Immature natural killer cell (primary cell): ENCODE data around the gene SLC23A1. TPM values are rescaled to one million over a fixed set of nuclear protein-coding genes. Genes with fewer than 3 reads are reported as not detected.
A peak's percentile ranks its signal among the peaks of the same experiment; 100 is the strongest.

ENCODE experiments used
- DNase-seq, 3 donors: peaks; one replicate each; pipeline ENCODE4 v3.0.0; 2022; ENCODE audit warnings: mixed read lengths in 1 of 3
- H3K27ac Mint-ChIP-seq, 6 donors: one replicate each; pipeline ENCODE4 v1.8.0; 2020; ENCODE audit warnings: mixed read lengths in 6 of 6, mild to moderate bottlenecking in 5 of 6, inconsistent platforms in 4 of 6, moderate library complexity in 3 of 6
- H3K27me3 Mint-ChIP-seq, 3 donors: one replicate each; pipeline ENCODE4 v1.8.0; 2020 to 2021; ENCODE audit warnings: low read depth in 3 of 3, mild to moderate bottlenecking in 3 of 3, mixed read lengths in 3 of 3, moderate library complexity in 3 of 3, inconsistent platforms in 1 of 3
- H3K36me3 Mint-ChIP-seq, 3 donors: one replicate each; pipeline ENCODE4 v1.8.0; 2020; ENCODE audit warnings: mixed read lengths in 3 of 3, inconsistent platforms in 2 of 3, mild to moderate bottlenecking in 2 of 3
- H3K4me1 Mint-ChIP-seq, 2 donors: one replicate each; pipeline ENCODE4 v1.8.0; 2020; ENCODE audit warnings: inconsistent platforms in 2 of 2, mild to moderate bottlenecking in 2 of 2, mixed read lengths in 2 of 2, moderate library complexity in 1 of 2
- H3K4me3 Mint-ChIP-seq, 5 donors: one replicate each; pipeline ENCODE4 v1.8.0; 2020; ENCODE audit warnings: mild to moderate bottlenecking in 5 of 5, mixed read lengths in 5 of 5, inconsistent platforms in 3 of 5, moderate library complexity in 3 of 5
- H3K9me3 Mint-ChIP-seq, 6 donors: one replicate each; pipeline ENCODE4 v1.8.0; 2020; ENCODE audit warnings: mild to moderate bottlenecking in 6 of 6, mixed read lengths in 6 of 6, inconsistent platforms in 4 of 6, moderate library complexity in 3 of 6
- polyA plus RNA-seq, 3 donors: library from polyadenylated mRNA; unstranded; fragments of 300-500 nt; fragmentation: Illumina TruSeq; gene quantifications; one replicate each; pipeline ENCODE4 v1.2.3, GENCODE V29; 2021

The SLC23A1 gene
- polyA plus RNA-seq, 3 donors from 2014 or later, result 0.19 TPM; not detected in 2

- H3K4me1 Mint-ChIP-seq, result peaks cover 26 to 32% of the 10 kb centered on the region in 2 donors
- H3K4me3 Mint-ChIP-seq, result peak overlapping the region in 2 of 5 donors; percentile 5 to 7
- peaks cover 4 to 11% (median 8%) of the 10 kb centered on the region in 3 donors for H3K27me3 Mint-ChIP-seq
Observed at GRCh38 chr5:139399501-139400121, 16.5 kb upstream of the SLC23A1 start.

GRCh38 chr5:139397921-139398320 is 14.8 kb upstream of the SLC23A1 start:
- peaks cover 18 to 21% of the 10 kb centered on the region in 2 donors for H3K4me1 Mint-ChIP-seq
- H3K9me3 Mint-ChIP-seq, result no peaks in the 10 kb centered on the region
- H3K27me3 Mint-ChIP-seq, result peaks cover 0 to 5% (median 2%) of the 10 kb centered on the region in 3 donors
- peaks cover 0 to 5% (median 0%) of the 10 kb centered on the region in 3 donors for H3K36me3 Mint-ChIP-seq
- H3K27ac Mint-ChIP-seq, result no peak overlapping the region
- DNase-seq, result no peak
- H3K4me3 Mint-ChIP-seq, result no peak overlapping the region

More at GRCh38 chr5:139399501-139400121, 16.5 kb upstream of the SLC23A1 start:
- H3K27ac Mint-ChIP-seq, result peak overlapping the region in 2 of 6 donors; percentile 8 to 12
- no peak for DNase-seq
- no peaks in the 10 kb centered on the region for H3K9me3 Mint-ChIP-seq
- H3K36me3 Mint-ChIP-seq, result peaks cover 0 to 5% (median 0%) of the 10 kb centered on the region in 3 donors

GRCh38 chr5:139396691-139397090 is 13.6 kb upstream of the SLC23A1 start:
- Mint-ChIP-seq H3K4me3 (no peak overlapping the region), H3K36me3 (peaks cover 0 to 5% (median 0%) of the 10 kb centered on the region in 3 donors), H3K27ac (no peak overlapping the region), H3K9me3 (no peaks in the 10 kb centered on the region), H3K4me1 (peaks cover 19 to 23% of the 10 kb centered on the region in 2 donors), H3K27me3 (peaks cover under 1 to 5% (median 2%) of the 10 kb centered on the region in 3 donors)
- no peak for DNase-seq

- Mint-ChIP-seq H3K4me1 (peaks cover 25 to 29% of the 10 kb centered on the region in 2 donors), H3K27ac (no peak overlapping the region), H3K36me3 (peaks cover 0 to 5% (median 0%) of the 10 kb centered on the region in 3 donors), H3K27me3 (peaks cover 2 to 7% (median 7%) of the 10 kb centered on the region in 3 donors), H3K4me3 (peak overlapping the region in 2 of 5 donors; percentile 35 to 47), H3K9me3 (no peaks in the 10 kb centered on the region)
- DNase-seq, result no peak
Observed at GRCh38 chr5:139395844-139396640, 12.9 kb upstream of the SLC23A1 start.

- Mint-ChIP-seq H3K27ac (no peak within 1 kb of the TSS), H3K4me3 (peak within 1 kb of the TSS; percentile 35 to 92 (median 90)), H3K36me3 (peaks cover 0 to 5% (median 0%) of the 10 kb centered on the region in 3 donors), H3K9me3 (no peaks in the 10 kb centered on the region), H3K27me3 (peaks cover 8 to 10% (median 10%) of the 10 kb centered on the region in 3 donors), H3K4me1 (peaks cover 37 to 41% of the 10 kb centered on the region in 2 donors)
- DNase-seq, result no peak
Observed at GRCh38 chr5:139394654-139395566, 11.8 kb upstream of the SLC23A1 start, which contains the start of gene PROB1. TSS of gene PROB1 (minus strand) at chr5:139395104. CDS start at chr5:139395081, 23 bp downstream.

- Mint-ChIP-seq H3K4me3 (peak overlapping the region; percentile 25 to 92 (median 90)), H3K4me1 (peaks cover 40 to 41% of the 10 kb centered on the region in 2 donors), H3K36me3 (peaks cover 0 to 2% (median 0%) of the 10 kb centered on the region in 3 donors), H3K27ac (no peak overlapping the region), H3K9me3 (no peaks in the 10 kb centered on the region), H3K27me3 (peaks cover 15 to 17% (median 15%) of the 10 kb centered on the region in 3 donors)
- DNase-seq, result peak; percentile 58 to 63 (median 59)
Observed at GRCh38 chr5:139394123-139394653, 11.1 kb upstream of the SLC23A1 start.

- H3K4me3 Mint-ChIP-seq, result peak overlapping the region; percentile 86 to 92 (median 91)
- H3K9me3 Mint-ChIP-seq, result no peaks in the 10 kb centered on the region
- peaks cover 41 to 44% of the 10 kb centered on the region in 2 donors for H3K4me1 Mint-ChIP-seq
- peak overlapping the region in 3 of 6 donors; percentile 40 to 64 (median 49) for H3K27ac Mint-ChIP-seq
- H3K27me3 Mint-ChIP-seq, result peaks cover 15 to 17% (median 17%) of the 10 kb centered on the region in 3 donors
- no peak for DNase-seq
- no peaks in the 10 kb centered on the region for H3K36me3 Mint-ChIP-seq
Observed at GRCh38 chr5:139393497-139394122, 10.5 kb upstream of the SLC23A1 start.

GRCh38 chr5:139392678-139393496 is 9.8 kb upstream of the SLC23A1 start:
- DNase-seq, result peak; percentile 73 to 77 (median 74)
- Mint-ChIP-seq H3K36me3 (no peaks in the 10 kb centered on the region), H3K27ac (peak overlapping the region; percentile 48 to 82 (median 70)), H3K9me3 (no peaks in the 10 kb centered on the region), H3K4me1 (peaks cover 41 to 50% of the 10 kb centered on the region in 2 donors), H3K4me3 (peak overlapping the region; percentile 86 to 92 (median 91)), H3K27me3 (peaks cover 15 to 17% (median 17%) of the 10 kb centered on the region in 3 donors)

- H3K36me3 Mint-ChIP-seq, result no peaks in the 10 kb centered on the region
- peaks cover 41 to 53% of the 10 kb centered on the region in 2 donors for H3K4me1 Mint-ChIP-seq
- H3K9me3 Mint-ChIP-seq, result no peaks in the 10 kb centered on the region
- peak overlapping the region; percentile 86 to 92 (median 91) for H3K4me3 Mint-ChIP-seq
- peak overlapping the region in 1 of 6 donors; percentile 67 for H3K27ac Mint-ChIP-seq
- no peak for DNase-seq
- peaks cover 15 to 19% (median 17%) of the 10 kb centered on the region in 3 donors for H3K27me3 Mint-ChIP-seq
Observed at GRCh38 chr5:139392324-139392677, 9.2 kb upstream of the SLC23A1 start.

- Mint-ChIP-seq H3K27ac (peak overlapping the region; percentile 86 to 96 (median 92)), H3K9me3 (no peaks in the 10 kb centered on the region), H3K4me3 (peak overlapping the region; percentile 55 to 84 (median 77)), H3K27me3 (peaks cover 15 to 17% (median 17%) of the 10 kb centered on the region in 3 donors), H3K36me3 (no peaks in the 10 kb centered on the region), H3K4me1 (peaks cover 41 to 53% of the 10 kb centered on the region in 2 donors)
- no peak for DNase-seq
Observed at GRCh38 chr5:139391570-139392323, 8.7 kb upstream of the SLC23A1 start.
